Activated T-helper 1 cell treated with anti-CD3 and anti-CD28 coated beads, Interleukin-12 subunit alpha, Interleukin-12 subunit beta, Interleukin-2, Interleukin-4 antibody, amounts not matched to agents 30 ng/mL and 10 ng/mL and 1 ng/mL, durations not matched to agents 14 hours and 24 hours and 36 hours (primary cell): ENCODE results near the gene ABCC3. TPM values are rescaled to one million over a fixed set of nuclear protein-coding genes. Genes with fewer than 3 reads are reported as not detected.

Experiments used
- DNase-seq: peaks from one replicate; pipeline ENCODE4 v3.0.0; 2021; ENCODE audit warnings: low spot score
- H3K27ac Mint-ChIP-seq: one replicate; pipeline ENCODE4 v1.8.0; 2021; ENCODE audit warnings: mild to moderate bottlenecking, mixed read lengths
- H3K27me3 Mint-ChIP-seq: one replicate; pipeline ENCODE4 v1.8.0; 2022; ENCODE audit warnings: mild to moderate bottlenecking, moderate library complexity, mixed read lengths; ENCODE audit not compliant: insufficient read depth
- H3K36me3 Mint-ChIP-seq: one replicate; pipeline ENCODE4 v1.8.0; 2021; ENCODE audit warnings: low read depth, mixed read lengths
- H3K4me1 Mint-ChIP-seq: one replicate; pipeline ENCODE4 v1.8.0; 2021; ENCODE audit warnings: low read depth, mixed read lengths
- H3K4me3 Mint-ChIP-seq: one replicate; pipeline ENCODE4 v1.8.0; 2021; ENCODE audit warnings: mild to moderate bottlenecking, moderate library complexity, mixed read lengths
- H3K9me3 Mint-ChIP-seq: one replicate; pipeline ENCODE4 v1.8.0; 2021; ENCODE audit warnings: mixed read lengths
- intact Hi-C: fragments of 100-400 bp; cut with micrococcal nuclease; formaldehyde crosslinking; loops from one replicate; pipeline ENCODE4 v1.15.1; 2024
- total RNA-seq: library from RNA; stranded (reverse); gene quantifications from 2 replicates; pipeline ENCODE4 v1.2.3, GENCODE V29; 2022

Gene ABCC3
- total RNA-seq, 1 donor from 2014 or later = not detected

DNA sequence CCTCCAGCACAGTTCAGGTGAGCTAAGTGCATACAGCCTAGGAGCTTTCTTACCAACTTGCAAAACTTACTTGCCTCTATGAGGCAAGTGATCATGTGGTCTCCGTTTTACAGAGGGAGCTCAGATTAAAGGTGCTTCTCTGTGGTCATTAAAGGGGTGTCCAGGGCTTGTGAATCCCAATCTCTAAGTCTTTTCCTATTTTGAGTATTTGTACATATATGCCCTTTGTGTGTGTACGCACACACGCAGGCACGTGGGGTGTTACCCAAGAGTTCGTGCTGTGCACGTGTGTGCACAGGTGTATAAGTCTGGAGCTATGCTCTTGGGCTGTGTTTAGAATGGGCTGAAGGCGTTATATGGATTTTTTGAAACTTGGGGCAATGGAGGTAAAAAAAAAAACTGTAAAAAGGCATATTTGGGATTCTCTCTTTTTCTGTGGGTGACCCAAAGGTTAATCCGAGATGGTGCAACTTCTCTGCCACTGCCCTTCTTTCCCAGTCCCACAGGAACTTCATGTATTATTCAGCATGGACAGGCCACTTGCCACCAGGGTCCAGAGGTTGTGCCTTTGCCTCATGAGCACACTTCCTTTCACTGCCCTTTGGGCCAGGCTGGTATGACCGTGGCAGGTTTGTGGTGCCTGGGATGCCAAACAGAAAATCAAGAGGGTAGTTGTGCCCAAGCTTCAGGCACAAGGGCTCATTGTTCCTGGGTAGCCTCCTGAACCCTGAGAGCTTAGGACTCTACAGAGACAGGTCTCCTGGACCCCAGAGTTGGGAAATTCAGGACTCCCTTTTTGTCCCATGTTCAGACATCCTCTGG lies 1.5 kb downstream of the ABCC3 start:
- H3K4me1 Mint-ChIP-seq = no peaks in the 10 kb centered on the region
- peaks cover 64% of the 10 kb centered on the region for H3K27me3 Mint-ChIP-seq
- H3K36me3 Mint-ChIP-seq = no peaks in the 10 kb centered on the region
- intact Hi-C loops = no loop called here
- H3K4me3 Mint-ChIP-seq = no peak overlapping the region
- no peak for DNase-seq
- no peak overlapping the region for H3K27ac Mint-ChIP-seq
- H3K9me3 Mint-ChIP-seq = no peaks in the 10 kb centered on the region

DNA sequence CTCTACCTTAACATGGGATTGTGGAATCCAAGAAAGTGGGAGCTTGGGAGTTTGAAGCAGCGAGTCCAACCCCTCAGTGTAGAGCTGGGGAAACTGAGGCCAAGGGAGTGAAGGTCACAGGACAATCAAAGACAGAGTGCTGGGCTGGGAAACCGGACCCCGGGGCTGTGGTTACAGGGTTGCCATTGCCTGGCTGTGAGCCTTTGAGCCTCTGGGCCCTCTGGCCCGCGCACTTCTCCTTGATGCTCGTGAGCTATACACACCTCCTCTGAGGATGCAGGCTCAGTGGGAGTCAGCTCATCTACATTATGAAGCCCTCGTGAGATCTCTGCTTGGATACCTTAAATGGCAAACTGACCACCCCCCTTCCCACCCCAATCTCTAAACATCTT lies 2.1 kb downstream of the ABCC3 start:
- intact Hi-C loops = no loop called here
- Mint-ChIP-seq H3K27ac (no peak overlapping the region), H3K4me1 (no peaks in the 10 kb centered on the region), H3K4me3 (no peak overlapping the region), H3K36me3 (no peaks in the 10 kb centered on the region), H3K9me3 (no peaks in the 10 kb centered on the region), H3K27me3 (peaks cover 58% of the 10 kb centered on the region)
- DNase-seq = no peak

GRCh38 chr17:50637829-50638605 lies 3.3 kb downstream of the ABCC3 start:
- H3K4me3 Mint-ChIP-seq = no peak overlapping the region
- no peaks in the 10 kb centered on the region for H3K4me1 Mint-ChIP-seq
- intact Hi-C loops = no loop called here
- DNase-seq = no peak
- no peaks in the 10 kb centered on the region for H3K36me3 Mint-ChIP-seq
- no peak overlapping the region for H3K27ac Mint-ChIP-seq
- no peaks in the 10 kb centered on the region for H3K9me3 Mint-ChIP-seq
- H3K27me3 Mint-ChIP-seq = peaks cover 47% of the 10 kb centered on the region

GRCh38 chr17:50638606-50638965 lies 3.9 kb downstream of the ABCC3 start:
- no peaks in the 10 kb centered on the region for H3K4me1 Mint-ChIP-seq
- intact Hi-C loops = no loop called here
- H3K4me3 Mint-ChIP-seq = no peak overlapping the region
- no peaks in the 10 kb centered on the region for H3K36me3 Mint-ChIP-seq
- peaks cover 42% of the 10 kb centered on the region for H3K27me3 Mint-ChIP-seq
- no peaks in the 10 kb centered on the region for H3K9me3 Mint-ChIP-seq
- no peak for DNase-seq
- no peak overlapping the region for H3K27ac Mint-ChIP-seq

GRCh38 chr17:50638966-50639713 lies 4.5 kb downstream of the ABCC3 start:
- DNase-seq = no peak
- H3K36me3 Mint-ChIP-seq = no peaks in the 10 kb centered on the region
- H3K27ac Mint-ChIP-seq = no peak overlapping the region
- no peaks in the 10 kb centered on the region for H3K4me1 Mint-ChIP-seq
- peaks cover 36% of the 10 kb centered on the region for H3K27me3 Mint-ChIP-seq
- no peaks in the 10 kb centered on the region for H3K9me3 Mint-ChIP-seq
- intact Hi-C loops = no loop called here
- no peak overlapping the region for H3K4me3 Mint-ChIP-seq

GRCh38 chr17:50640686-50641351 lies 6.1 kb downstream of the ABCC3 start:
- intact Hi-C loops = no loop called here
- H3K9me3 Mint-ChIP-seq = no peaks in the 10 kb centered on the region
- H3K4me1 Mint-ChIP-seq = no peaks in the 10 kb centered on the region
- H3K27me3 Mint-ChIP-seq = peaks cover 26% of the 10 kb centered on the region
- H3K36me3 Mint-ChIP-seq = no peaks in the 10 kb centered on the region
- H3K27ac Mint-ChIP-seq = no peak overlapping the region
- DNase-seq = no peak
- no peak overlapping the region for H3K4me3 Mint-ChIP-seq

GRCh38 chr17:50641357-50641756 lies 6.7 kb downstream of the ABCC3 start:
- Mint-ChIP-seq H3K4me3 (no peak overlapping the region), H3K9me3 (no peaks in the 10 kb centered on the region), H3K27ac (no peak overlapping the region), H3K36me3 (no peaks in the 10 kb centered on the region), H3K27me3 (peaks cover 22% of the 10 kb centered on the region), H3K4me1 (no peaks in the 10 kb centered on the region)
- DNase-seq = no peak
- intact Hi-C loops = no loop called here

DNA sequence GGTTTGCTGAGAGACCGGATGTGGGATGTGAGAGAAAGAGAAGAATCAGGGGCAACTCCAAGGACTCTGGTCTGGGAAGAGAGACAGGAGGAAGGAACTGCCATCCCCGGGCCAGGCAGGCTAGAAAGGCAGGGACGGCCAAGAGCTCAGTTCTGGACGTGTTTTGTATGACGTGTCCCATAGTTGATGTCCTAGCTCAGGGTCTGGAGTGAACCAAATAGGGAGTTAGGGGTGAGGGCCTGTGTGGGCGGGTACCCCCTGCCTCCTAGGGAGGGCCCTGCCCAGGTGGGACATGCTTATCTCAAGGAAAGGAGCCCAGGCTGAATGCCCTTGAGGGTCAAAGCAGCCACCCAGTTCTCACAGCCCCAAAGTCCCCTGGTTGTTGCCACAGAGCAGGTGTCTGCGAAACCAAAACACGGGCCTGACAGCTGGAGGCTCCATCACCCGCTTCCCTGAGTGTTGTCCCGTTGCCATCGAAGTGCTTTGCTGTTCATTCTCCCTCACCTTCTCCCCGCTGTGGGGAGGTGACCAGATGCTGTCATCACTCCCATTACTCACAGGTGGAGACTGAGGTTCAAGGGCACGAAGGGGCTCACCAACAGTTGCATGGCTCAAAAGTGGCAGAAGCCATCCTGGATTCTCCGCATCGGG lies 7.5 kb downstream of the ABCC3 start:
- no peaks in the 10 kb centered on the region for H3K4me1 Mint-ChIP-seq
- H3K27me3 Mint-ChIP-seq = peaks cover 14% of the 10 kb centered on the region
- no peaks in the 10 kb centered on the region for H3K36me3 Mint-ChIP-seq
- H3K27ac Mint-ChIP-seq = no peak overlapping the region
- DNase-seq = no peak
- intact Hi-C loops = no loop called here
- no peak overlapping the region for H3K4me3 Mint-ChIP-seq
- H3K9me3 Mint-ChIP-seq = no peaks in the 10 kb centered on the region

DNA sequence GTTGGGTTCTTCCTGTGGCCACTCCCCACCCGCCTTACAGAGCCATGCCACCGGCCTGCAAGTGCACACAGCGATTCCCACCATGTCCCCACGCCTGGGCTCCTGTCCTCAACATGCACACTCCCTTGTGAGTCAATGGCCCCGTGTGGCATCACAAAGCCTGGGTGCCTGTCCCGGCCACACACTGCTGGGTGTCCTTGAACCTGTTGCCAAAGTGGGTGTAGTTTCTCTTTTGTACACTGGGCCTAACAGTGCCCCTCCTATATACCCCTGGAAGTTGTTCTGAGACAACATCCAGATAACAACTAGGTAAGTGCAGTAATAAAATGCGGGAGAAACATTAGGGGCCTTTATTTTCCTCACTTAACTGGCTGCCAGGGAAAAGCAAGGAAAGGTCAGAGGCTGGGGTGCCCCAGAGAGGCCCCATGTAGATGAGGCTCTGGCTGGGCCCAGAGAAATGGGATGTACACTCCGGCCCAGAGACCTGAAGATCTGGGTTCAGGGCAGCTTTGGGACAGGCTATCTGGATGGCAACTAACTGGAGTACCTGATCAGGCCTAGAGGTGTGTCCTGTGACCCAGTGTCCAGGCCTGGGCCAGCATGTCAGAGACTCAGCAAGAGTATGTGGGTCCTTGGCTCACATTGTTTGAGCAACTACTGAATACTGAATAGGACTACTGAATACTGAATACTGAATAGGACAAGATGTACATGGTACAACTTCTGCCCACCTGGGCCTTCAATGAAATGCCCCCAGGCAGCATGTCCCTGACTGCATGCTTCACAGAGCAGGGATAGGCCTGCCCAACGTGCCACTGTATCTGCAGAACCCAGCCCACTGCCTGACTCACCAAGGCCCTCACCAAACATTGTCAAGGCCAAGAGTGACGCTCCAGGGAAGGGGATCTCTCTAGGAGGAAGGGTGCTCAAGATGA lies 8.3 kb downstream of the ABCC3 start:
- DNase-seq = no peak
- Mint-ChIP-seq H3K36me3 (no peaks in the 10 kb centered on the region), H3K4me3 (no peak overlapping the region), H3K27ac (no peak overlapping the region), H3K9me3 (no peaks in the 10 kb centered on the region), H3K4me1 (no peaks in the 10 kb centered on the region), H3K27me3 (peaks cover 11% of the 10 kb centered on the region)
- intact Hi-C loops = no loop called here

GRCh38 chr17:50645748-50646682 lies 11.3 kb downstream of the ABCC3 start:
- Mint-ChIP-seq H3K9me3 (no peaks in the 10 kb centered on the region), H3K27me3 (peaks cover 18% of the 10 kb centered on the region), H3K4me3 (no peak overlapping the region), H3K27ac (no peak overlapping the region), H3K4me1 (no peaks in the 10 kb centered on the region), H3K36me3 (no peaks in the 10 kb centered on the region)
- intact Hi-C loops = no loop called here
- DNase-seq = no peak

GRCh38 chr17:50647187-50647586 lies 12.5 kb downstream of the ABCC3 start:
- intact Hi-C loops = no loop called here
- no peak for DNase-seq
- Mint-ChIP-seq H3K4me3 (no peak overlapping the region), H3K36me3 (no peaks in the 10 kb centered on the region), H3K9me3 (peaks cover 4% of the 10 kb centered on the region), H3K27ac (no peak overlapping the region), H3K4me1 (no peaks in the 10 kb centered on the region), H3K27me3 (peaks cover 22% of the 10 kb centered on the region)
